ENCODE results near the gene FAM76B.
A peak's percentile ranks its signal among the peaks of the same experiment; 100 is the strongest.

FAM76B gene

GRCh38 chr11:95789506-95790122, at the start of gene FAM76B:
TSS of gene FAM76B (minus strand) at chr11:95789782. CDS start at chr11:95789478, 304 bp downstream.
- peak within 1 kb of the TSS; percentile 100 for H3K9ac ChIP-seq (ENCODE audit: low read length)
- peak within 1 kb of the TSS; percentile 78 for H3K4me2 ChIP-seq (ENCODE audit: low read depth, low read length, poor library complexity, severe bottlenecking)
- no peaks in the 10 kb centered on the region for H3K9me2 ChIP-seq (replicated peaks; ENCODE audit: insufficient read depth, low read length)
- H3K4me3 ChIP-seq (ENCODE audit: insufficient read depth, low read length, poor library complexity, severe bottlenecking) = peak within 1 kb of the TSS; percentile 100
- H3F3A ChIP-seq (ENCODE audit: insufficient read depth) = peaks cover 9% of the 10 kb centered on the region; the same call in 1 of the 2 replicates
- H2AFZ ChIP-seq (ENCODE audit: low read depth, low read length, severe bottlenecking) = peak within 1 kb of the TSS; percentile 76
- no peak for TF ChIP-seq EZH2phosphoT487 (conservative IDR thresholded peaks at IDR 0.05; ENCODE audit: low read length)
- TF ChIP-seq CTCF (IDR thresholded peaks at IDR 0.05; ENCODE audit: insufficient read depth, low read length, poor library complexity, severe bottlenecking) = no peak
- H3K27ac ChIP-seq (ENCODE audit: low read depth, low read length) = peak within 1 kb of the TSS; percentile 96
- no peaks in the 10 kb centered on the region for H3K27me3 ChIP-seq (ENCODE audit: low read length)
- H3K36me3 ChIP-seq (ENCODE audit: low read length) = peaks cover 22% of the 10 kb centered on the region; the same call in 1 of the 2 replicates
- no peaks in the 10 kb centered on the region for H3K9me3 ChIP-seq (ENCODE audit: insufficient read depth, low read length)
- peaks cover 6% of the 10 kb centered on the region; the same call in 1 of the 2 replicates for H4K20me1 ChIP-seq (ENCODE audit: low read depth, low read length)
- H3K79me2 ChIP-seq (ENCODE audit: insufficient read depth, low read length) = peaks cover 62% of the 10 kb centered on the region

GRCh38 chr11:95835768-95836488, 46.3 kb upstream of the FAM76B start:
- no peak for TF ChIP-seq EZH2phosphoT487 (conservative IDR thresholded peaks at IDR 0.05; ENCODE audit: low read length)
- TF ChIP-seq CTCF (IDR thresholded peaks at IDR 0.05; ENCODE audit: insufficient read depth, low read length, poor library complexity, severe bottlenecking) = peak; percentile 82
- Histone ChIP-seq H3K9me2 (replicated peaks; ENCODE audit: insufficient read depth, low read length) (no peaks in the 10 kb centered on the region), H2AFZ (ENCODE audit: low read depth, low read length, severe bottlenecking) (no peak overlapping the region), H3K9me3 (ENCODE audit: insufficient read depth, low read length) (no peaks in the 10 kb centered on the region), H3K27me3 (ENCODE audit: low read length) (no peaks in the 10 kb centered on the region), H3F3A (ENCODE audit: insufficient read depth) (0 out of 2 replicates have a peak, but pooled peaks cover 2% of the 10 kb centered on the region), H3K36me3 (ENCODE audit: low read length) (peaks cover 51% of the 10 kb centered on the region; the same call in 1 of the 2 replicates), H3K79me2 (ENCODE audit: insufficient read depth, low read length) (no peaks in the 10 kb centered on the region), H3K4me2 (ENCODE audit: low read depth, low read length, poor library complexity, severe bottlenecking) (no peak overlapping the region), H3K4me3 (ENCODE audit: insufficient read depth, low read length, poor library complexity, severe bottlenecking) (no peak overlapping the region), H3K9ac (ENCODE audit: low read length) (no peak overlapping the region), H4K20me1 (ENCODE audit: low read depth, low read length) (no peaks in the 10 kb centered on the region), H3K27ac (ENCODE audit: low read depth, low read length) (no peak overlapping the region)

GRCh38 chr11:95835351-95835750, 45.8 kb upstream of the FAM76B start:
- TF ChIP-seq EZH2phosphoT487 (conservative IDR thresholded peaks at IDR 0.05; ENCODE audit: low read length) (no peak), CTCF (IDR thresholded peaks at IDR 0.05; ENCODE audit: insufficient read depth, low read length, poor library complexity, severe bottlenecking) (no peak)
- Histone ChIP-seq H3K4me3 (ENCODE audit: insufficient read depth, low read length, poor library complexity, severe bottlenecking) (no peak overlapping the region), H3F3A (ENCODE audit: insufficient read depth) (0 out of 2 replicates have a peak, but pooled peaks cover 2% of the 10 kb centered on the region), H3K9ac (ENCODE audit: low read length) (no peak overlapping the region), H3K9me2 (replicated peaks; ENCODE audit: insufficient read depth, low read length) (no peaks in the 10 kb centered on the region), H3K9me3 (ENCODE audit: insufficient read depth, low read length) (no peaks in the 10 kb centered on the region), H3K27ac (ENCODE audit: low read depth, low read length) (no peak overlapping the region), H2AFZ (ENCODE audit: low read depth, low read length, severe bottlenecking) (no peak overlapping the region), H3K4me2 (ENCODE audit: low read depth, low read length, poor library complexity, severe bottlenecking) (no peak overlapping the region), H3K36me3 (ENCODE audit: low read length) (peaks cover 49% of the 10 kb centered on the region; the same call in 1 of the 2 replicates), H3K27me3 (ENCODE audit: low read length) (no peaks in the 10 kb centered on the region), H4K20me1 (ENCODE audit: low read depth, low read length) (no peaks in the 10 kb centered on the region), H3K79me2 (ENCODE audit: insufficient read depth, low read length) (no peaks in the 10 kb centered on the region)
